ENCODE results near the gene ZSWIM1.

GRCh38 chr20:45835825-45836224, 45.2 kb upstream of the ZSWIM1 start:
- TF ChIP-seq EP300 (IDR thresholded peaks at IDR 0.05; ENCODE audit: borderline replicate concordance in 1 of 2, control insufficient read depth in 1 of 2, low read depth in 2 of 2, low read length in 2 of 2) = no peak
- no peak for TF ChIP-seq IKZF1 (conservative IDR thresholded peaks at IDR 0.05)
- no peak for TF ChIP-seq NR2F1 (conservative IDR thresholded peaks at IDR 0.05)
- no peak for TF ChIP-seq CTCF (IDR thresholded peaks at IDR 0.05 in 2 of 3, conservative IDR thresholded peaks at IDR 0.05 in 1 of 3; ENCODE audit: control insufficient read depth in 2 of 3, extremely low read depth in 1 of 3, insufficient read depth in 1 of 3, low read depth in 3 of 3, low read length in 3 of 3)
- no peak for TF ChIP-seq CEBPB (IDR thresholded peaks at IDR 0.05; ENCODE audit: borderline replicate concordance in 1 of 2, low read depth in 2 of 2, low read length in 2 of 2)

All from GM12878 (cell line).